HL-60 (cell line): ENCODE measurements around the gene IL13.
"Not testable (repeated sequence)": the region's sequence is repeated elsewhere in the genome, so short reads cannot be mapped to it uniquely, and the experiment has no call there.

Experiments
- DNase-seq, 2 experiments: peaks; one replicate each; pipeline ENCODE4 v3.0.0-alpha.2; 2010 to 2020; ENCODE audit warnings: low read depth in 1 of 2, low spot score in 1 of 2
- H3K27ac ChIP-seq: fragments of 250-450 bp; sonication (Bioruptor Pico); replicated peaks from 2 replicates; pipeline ENCODE4 v1.5.1; 2020; ENCODE audit warnings: mild to moderate bottlenecking, moderate library complexity
- H3K27me3 ChIP-seq: fragments of 250-450 bp; sonication (Bioruptor Pico); 2 replicates; pipeline ENCODE4 v1.5.1; 2021; ENCODE audit warnings: mild to moderate bottlenecking, moderate library complexity; ENCODE audit not compliant: insufficient read depth, poor library complexity, severe bottlenecking
- H3K4me3 ChIP-seq: replicated peaks from 2 replicates; pipeline ENCODE4 v1.5.1; 2011; ENCODE audit warnings: mild to moderate bottlenecking, control low read depth, low read length; ENCODE audit not compliant: insufficient read depth
- CTCF ChIP-seq: IDR thresholded peaks from one replicate; pipeline ENCODE4 v1.5.1; 2011; ENCODE audit warnings: low read length, control low read depth, inconsistent platforms; ENCODE audit not compliant: insufficient read depth
- GABPA ChIP-seq: IDR thresholded peaks from 2 replicates; pipeline ENCODE4 v1.6.1; 2012; ENCODE audit warnings: low read depth
- POLR2AphosphoS5 ChIP-seq: IDR thresholded peaks from 2 replicates; pipeline ENCODE4 v1.6.1; 2012; ENCODE audit warnings: low read depth
- SPI1 ChIP-seq: IDR thresholded peaks from 2 replicates; pipeline ENCODE4 v1.6.1; 2012; ENCODE audit warnings: low read depth, mild to moderate bottlenecking, borderline replicate concordance
- TF ChIP-seq, protein P1 (sequence below): IDR thresholded peaks from 2 replicates; pipeline ENCODE4 v1.6.1; 2012; ENCODE audit warnings: low read depth; ENCODE audit not compliant: insufficient replicate concordance

Gene IL13

GRCh38 chr5:132688536-132689339 is 30.8 kb downstream of the IL13 start:
- no peak overlapping the region for H3K4me3 ChIP-seq
- H3K27ac ChIP-seq = no peak overlapping the region
- no peak for DNase-seq
- H3K27me3 ChIP-seq = no peaks in the 10 kb centered on the region
- no peak for TF ChIP-seq SPI1
- no peak for TF ChIP-seq CTCF
- no peak for TF ChIP-seq GABPA
- TF ChIP-seq POLR2AphosphoS5 = no peak
- TF ChIP-seq, protein P1, sequence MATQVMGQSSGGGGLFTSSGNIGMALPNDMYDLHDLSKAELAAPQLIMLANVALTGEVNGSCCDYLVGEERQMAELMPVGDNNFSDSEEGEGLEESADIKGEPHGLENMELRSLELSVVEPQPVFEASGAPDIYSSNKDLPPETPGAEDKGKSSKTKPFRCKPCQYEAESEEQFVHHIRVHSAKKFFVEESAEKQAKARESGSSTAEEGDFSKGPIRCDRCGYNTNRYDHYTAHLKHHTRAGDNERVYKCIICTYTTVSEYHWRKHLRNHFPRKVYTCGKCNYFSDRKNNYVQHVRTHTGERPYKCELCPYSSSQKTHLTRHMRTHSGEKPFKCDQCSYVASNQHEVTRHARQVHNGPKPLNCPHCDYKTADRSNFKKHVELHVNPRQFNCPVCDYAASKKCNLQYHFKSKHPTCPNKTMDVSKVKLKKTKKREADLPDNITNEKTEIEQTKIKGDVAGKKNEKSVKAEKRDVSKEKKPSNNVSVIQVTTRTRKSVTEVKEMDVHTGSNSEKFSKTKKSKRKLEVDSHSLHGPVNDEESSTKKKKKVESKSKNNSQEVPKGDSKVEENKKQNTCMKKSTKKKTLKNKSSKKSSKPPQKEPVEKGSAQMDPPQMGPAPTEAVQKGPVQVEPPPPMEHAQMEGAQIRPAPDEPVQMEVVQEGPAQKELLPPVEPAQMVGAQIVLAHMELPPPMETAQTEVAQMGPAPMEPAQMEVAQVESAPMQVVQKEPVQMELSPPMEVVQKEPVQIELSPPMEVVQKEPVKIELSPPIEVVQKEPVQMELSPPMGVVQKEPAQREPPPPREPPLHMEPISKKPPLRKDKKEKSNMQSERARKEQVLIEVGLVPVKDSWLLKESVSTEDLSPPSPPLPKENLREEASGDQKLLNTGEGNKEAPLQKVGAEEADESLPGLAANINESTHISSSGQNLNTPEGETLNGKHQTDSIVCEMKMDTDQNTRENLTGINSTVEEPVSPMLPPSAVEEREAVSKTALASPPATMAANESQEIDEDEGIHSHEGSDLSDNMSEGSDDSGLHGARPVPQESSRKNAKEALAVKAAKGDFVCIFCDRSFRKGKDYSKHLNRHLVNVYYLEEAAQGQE = no peak

DNA sequence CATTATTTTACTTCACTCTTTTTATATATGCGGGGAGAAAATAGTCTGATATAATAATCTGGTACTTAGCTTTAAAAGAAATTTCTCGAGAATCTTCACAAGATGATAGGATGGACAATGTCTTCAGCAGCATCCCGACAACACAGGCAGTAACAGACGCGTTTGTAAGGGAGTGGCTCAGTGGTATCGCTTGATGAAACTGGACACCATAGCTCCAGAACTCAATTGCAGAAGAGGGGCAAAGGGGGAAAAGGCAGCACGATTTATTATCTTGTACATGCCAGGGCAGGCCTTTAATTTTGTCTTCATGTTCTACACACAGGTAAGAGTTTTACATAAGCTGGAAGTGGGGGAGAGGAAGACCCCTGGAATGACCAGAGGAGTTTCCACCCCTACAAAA is 31.5 kb downstream of the IL13 start:
- Histone ChIP-seq H3K27me3 (no peaks in the 10 kb centered on the region), H3K4me3 (no peak overlapping the region), H3K27ac (no peak overlapping the region)
- no peak for TF ChIP-seq GABPA
- TF ChIP-seq, protein P1 = no peak
- no peak for TF ChIP-seq SPI1
- no peak for TF ChIP-seq POLR2AphosphoS5
- TF ChIP-seq CTCF = no peak
- no peak for DNase-seq

- no peak for TF ChIP-seq SPI1
- TF ChIP-seq, protein P1 = no peak
- no peak for TF ChIP-seq CTCF
- no peak for TF ChIP-seq GABPA
- TF ChIP-seq POLR2AphosphoS5 = no peak
- H3K27ac ChIP-seq = no peak overlapping the region
- DNase-seq = no peak
- H3K27me3 ChIP-seq = no peaks in the 10 kb centered on the region
- H3K4me3 ChIP-seq = no peak overlapping the region
These were observed 32.2 kb downstream of the IL13 start for GRCh38 chr5:132690156-132690555.

DNA sequence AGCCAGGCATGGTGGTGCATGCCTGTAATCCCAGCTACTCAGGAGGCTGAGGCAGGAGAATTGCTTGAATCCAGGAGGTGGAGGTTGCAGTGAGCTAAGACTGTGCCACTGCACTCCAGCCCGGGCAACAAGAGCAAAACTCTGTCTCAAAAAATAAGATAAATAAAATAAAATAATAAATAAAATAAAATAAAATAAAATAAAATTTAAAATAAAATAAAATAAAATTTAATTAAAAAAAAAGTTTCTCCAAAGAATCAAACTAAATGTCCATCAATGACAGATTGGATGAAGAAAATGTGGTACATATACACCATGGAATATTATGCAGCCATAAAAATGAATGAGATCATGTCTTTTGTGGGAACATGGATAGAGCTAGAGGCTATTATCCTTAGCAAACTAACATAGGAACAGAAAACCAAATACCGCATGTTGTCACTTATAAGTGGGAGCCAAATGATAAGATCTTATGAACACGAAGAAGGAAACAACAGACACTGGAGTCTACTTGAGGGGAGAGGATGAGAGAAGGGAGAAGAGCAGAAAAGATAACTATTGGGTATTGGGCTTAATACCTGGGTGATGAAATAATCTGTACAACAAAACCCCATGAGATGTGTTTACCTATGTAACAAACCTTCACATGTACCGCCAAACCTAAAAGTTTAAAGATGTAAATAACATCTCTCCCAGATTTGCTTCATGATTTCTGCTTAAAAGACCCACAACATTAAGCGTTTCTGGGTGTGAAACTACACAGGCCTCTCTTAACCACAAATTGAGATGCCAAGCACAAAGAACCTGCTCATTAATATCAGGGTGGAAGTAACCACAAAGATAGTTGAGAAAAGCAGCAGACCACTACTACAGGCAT is 34.0 kb downstream of the IL13 start:
- H3K4me3 ChIP-seq, H3K27ac ChIP-seq, H3K27me3 ChIP-seq, DNase-seq: not testable (repeated sequence)
